Testis (tissue), 2 donors: ENCODE results near the gene YJU2.

Experiments used
- POLR2A ChIP-seq: fragments of 450-650 bp; IDR thresholded peaks from one replicate; pipeline ENCODE4 v1.6.1; 2017; ENCODE audit warnings: antibody characterized with exemption, mild to moderate bottlenecking, moderate library complexity
- TF ChIP-seq, protein P1 (sequence below), 3 experiments: fragments of 450-650 bp in 2 of 3; fragments of 200-600 bp in 1 of 3; sonication (generic) in 1 of 3; IDR thresholded peaks; one replicate each; pipeline ENCODE4 v1.5.1; 2016 to 2019; ENCODE audit warnings: antibody characterized with exemption in 3 of 3, mild to moderate bottlenecking in 2 of 3, moderate library complexity in 1 of 3

DNA sequence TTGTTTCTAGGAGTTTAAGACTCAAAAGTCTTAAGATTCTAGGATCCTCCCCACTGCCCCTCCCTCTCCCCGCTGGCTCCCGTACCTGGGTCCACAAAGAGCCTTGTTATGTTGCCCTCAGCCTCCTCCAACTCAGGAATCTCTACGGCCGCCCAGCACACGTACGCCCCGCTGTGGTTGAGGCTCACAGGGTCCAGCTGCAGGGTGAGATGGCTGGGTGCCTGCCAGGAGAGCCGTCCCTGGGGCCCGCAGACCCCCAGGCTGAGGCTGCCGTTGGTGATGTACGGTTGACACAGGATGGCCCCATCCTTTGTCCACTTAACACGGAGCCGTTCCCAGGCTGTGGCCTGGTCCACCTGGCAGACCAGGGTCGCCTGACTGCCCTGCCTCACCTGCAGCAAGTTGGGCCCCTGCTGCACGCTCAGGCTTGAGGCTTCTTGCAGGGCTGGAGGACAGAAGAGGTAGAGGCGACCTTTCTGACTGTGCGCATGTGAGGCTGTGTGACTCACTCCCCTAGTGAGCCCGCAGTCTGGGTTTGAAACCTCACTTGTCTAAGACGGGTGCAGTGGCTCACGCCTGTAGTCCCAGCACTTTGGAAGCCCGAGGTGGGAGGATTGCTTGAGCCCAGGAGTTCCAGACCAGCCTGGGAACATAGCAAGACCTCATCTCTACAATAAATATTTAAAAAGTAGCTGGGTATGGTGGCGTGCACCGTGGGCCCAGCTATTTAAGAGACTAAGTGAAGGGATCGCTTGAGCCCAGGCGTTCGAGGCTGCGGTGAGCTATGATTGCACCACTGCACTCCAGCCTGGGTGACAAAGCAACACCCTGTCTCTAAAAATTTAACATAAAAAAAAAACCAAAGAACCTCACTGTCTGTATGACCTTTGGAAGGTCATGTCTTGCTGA is 51.3 kb downstream of the YJU2 start:
- TF ChIP-seq, protein P1, sequence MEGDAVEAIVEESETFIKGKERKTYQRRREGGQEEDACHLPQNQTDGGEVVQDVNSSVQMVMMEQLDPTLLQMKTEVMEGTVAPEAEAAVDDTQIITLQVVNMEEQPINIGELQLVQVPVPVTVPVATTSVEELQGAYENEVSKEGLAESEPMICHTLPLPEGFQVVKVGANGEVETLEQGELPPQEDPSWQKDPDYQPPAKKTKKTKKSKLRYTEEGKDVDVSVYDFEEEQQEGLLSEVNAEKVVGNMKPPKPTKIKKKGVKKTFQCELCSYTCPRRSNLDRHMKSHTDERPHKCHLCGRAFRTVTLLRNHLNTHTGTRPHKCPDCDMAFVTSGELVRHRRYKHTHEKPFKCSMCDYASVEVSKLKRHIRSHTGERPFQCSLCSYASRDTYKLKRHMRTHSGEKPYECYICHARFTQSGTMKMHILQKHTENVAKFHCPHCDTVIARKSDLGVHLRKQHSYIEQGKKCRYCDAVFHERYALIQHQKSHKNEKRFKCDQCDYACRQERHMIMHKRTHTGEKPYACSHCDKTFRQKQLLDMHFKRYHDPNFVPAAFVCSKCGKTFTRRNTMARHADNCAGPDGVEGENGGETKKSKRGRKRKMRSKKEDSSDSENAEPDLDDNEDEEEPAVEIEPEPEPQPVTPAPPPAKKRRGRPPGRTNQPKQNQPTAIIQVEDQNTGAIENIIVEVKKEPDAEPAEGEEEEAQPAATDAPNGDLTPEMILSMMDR (IDR thresholded peaks at IDR 0.05), result no peak
- no peak for TF ChIP-seq POLR2A
